NCI-H1417 treated with DMSO at 0.1 percent for 48 hours (cell line): ENCODE measurements around the gene KRT79.

ENCODE experiments used
- DNase-seq: peaks from one replicate; lab custom pipeline; 2025; lab: John Stamatoyannopoulos, UW

Gene KRT79

DNA sequence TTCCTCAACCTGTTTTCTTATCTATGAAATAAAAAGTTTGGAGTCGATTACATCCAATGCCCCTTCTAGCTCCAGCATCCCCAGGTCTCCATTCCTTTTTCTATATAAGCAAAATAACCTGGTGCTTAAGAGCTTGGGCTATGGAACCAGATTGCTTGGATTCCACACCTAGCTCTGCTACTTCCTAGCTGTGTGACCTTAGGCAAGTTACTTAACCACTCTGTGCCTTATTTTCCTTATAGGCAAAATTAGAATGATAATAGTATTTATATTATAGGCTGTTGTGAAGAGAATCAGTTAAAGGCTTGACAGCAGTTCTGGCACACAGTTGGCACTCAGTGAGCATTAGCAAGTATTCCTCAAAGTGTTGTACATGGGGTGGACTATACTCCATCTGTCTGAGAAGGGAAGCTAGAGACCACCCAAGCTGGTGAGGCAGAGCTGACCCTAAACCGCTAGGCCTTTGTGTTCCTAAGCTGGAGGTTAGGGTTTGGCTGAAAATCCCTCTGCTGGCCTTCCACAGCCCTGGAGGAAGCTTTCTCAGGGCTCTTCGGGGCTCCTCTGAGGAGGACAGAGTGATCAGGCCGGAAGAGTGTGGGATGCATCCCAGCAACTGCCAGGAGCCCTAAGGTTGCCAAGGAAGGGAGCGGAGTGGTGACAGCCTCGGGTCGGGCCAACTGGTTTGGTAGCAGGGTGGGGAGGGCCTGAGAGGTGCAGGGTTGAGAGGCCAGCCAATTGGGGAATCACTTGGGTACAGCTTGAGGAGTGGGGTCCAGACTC lies 14.2 kb downstream of the KRT79 start:
- DNase-seq, result no peak

DNA sequence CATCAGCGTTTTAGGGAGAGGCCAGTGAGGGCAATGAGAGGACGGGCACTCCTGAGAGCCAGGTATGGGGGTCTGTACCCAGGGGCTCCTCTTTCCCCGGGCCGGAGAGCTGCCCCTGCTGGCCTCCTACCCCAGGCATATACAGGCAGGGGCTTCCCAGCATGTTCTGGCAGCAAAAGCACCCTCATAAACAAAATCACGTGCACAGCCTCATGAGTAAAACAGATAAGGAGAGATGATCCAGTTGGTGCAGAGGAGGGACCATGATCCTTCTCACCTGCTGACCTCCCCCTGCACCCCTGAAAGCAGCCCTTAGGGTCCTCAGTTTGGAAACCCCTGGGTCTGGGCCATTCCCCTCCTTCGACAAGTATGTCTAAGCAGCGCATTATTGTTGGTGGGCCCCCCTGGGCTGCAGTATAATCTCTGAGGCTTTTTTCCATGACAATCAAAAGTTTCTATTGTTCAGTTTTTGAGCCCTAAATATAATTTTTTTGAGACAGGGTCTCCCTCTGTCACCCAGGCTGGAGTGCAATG lies 15.2 kb downstream of the KRT79 start:
- DNase-seq, result no peak

DNA sequence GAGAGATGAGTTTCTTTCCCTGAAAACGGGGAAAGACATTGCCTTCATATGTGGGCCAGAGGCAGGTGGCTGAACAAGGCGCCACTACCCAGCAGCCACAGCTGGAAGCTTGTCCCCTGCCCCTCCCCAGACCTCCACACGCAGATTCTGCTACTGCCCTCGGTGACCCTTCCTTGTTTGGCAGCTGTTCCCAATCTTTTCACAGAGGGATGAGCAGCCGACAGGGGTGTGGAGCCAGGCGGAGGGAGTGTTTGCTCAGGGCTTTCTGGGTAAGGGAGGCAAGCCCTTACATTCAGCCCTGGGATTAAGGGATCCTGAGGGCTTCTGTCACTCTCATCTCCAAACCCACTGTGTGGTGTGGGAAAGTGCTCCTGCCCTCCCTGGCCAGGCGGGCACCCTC lies 15.7 kb downstream of the KRT79 start:
- no peak for DNase-seq

DNA sequence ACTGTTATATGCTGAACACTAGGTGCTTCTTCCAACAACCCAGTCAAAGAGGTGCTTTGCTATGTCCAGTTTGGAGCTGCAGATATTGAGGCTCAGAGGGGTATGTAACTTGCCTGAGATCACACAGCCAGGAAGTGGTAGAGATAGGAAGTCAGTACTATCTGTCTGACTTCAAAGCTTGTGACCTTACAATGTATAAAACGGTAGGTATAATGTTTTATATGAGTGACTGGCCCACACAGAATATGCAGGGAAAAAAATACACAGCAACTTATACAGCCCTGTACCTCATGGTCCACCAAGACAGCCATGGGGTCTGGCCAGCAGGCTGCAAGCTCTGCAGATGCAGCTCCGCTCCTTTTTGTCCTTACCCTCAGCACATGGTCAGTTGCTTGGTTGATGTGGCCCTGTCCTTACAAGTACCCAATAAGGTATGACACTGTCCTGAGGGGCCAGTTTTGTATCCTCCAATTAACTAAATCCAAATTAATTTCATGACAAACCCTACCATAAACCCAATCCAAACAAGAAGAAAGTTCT lies 16.3 kb downstream of the KRT79 start:
- DNase-seq, result no peak

DNA sequence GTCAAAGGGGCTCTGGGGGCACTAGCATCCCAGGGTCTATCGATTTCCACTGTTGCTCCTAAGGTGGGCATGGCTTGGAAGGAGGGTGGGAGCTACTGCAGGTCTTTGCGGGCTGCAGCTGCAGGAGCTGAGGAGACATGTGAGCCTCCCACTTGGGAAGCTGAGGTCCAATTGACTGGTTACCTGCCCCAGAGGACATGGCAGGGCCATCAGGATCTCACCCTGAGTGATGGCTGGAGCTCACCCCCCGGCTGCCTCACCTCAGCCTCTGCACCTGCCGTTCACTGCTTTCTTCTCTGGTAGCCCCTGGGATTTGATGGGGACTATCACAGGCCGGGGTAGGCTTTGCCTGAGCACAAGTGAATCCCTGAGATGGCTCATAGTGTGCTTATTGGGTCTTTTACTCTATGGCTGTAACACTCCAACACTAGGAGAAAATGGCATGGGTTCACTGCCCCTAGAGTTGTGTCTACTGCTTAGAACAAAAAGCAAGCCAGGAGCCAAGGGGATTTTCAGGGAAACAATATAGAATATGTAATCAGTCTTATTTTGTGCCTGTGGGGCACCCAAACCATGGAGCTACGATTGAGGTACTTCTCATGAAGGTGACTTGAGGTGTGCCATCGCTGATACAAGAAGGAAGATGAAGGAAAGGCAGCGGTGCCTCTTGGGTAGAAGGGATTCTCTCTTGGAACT lies 17.0 kb downstream of the KRT79 start:
- DNase-seq, result no peak

DNA sequence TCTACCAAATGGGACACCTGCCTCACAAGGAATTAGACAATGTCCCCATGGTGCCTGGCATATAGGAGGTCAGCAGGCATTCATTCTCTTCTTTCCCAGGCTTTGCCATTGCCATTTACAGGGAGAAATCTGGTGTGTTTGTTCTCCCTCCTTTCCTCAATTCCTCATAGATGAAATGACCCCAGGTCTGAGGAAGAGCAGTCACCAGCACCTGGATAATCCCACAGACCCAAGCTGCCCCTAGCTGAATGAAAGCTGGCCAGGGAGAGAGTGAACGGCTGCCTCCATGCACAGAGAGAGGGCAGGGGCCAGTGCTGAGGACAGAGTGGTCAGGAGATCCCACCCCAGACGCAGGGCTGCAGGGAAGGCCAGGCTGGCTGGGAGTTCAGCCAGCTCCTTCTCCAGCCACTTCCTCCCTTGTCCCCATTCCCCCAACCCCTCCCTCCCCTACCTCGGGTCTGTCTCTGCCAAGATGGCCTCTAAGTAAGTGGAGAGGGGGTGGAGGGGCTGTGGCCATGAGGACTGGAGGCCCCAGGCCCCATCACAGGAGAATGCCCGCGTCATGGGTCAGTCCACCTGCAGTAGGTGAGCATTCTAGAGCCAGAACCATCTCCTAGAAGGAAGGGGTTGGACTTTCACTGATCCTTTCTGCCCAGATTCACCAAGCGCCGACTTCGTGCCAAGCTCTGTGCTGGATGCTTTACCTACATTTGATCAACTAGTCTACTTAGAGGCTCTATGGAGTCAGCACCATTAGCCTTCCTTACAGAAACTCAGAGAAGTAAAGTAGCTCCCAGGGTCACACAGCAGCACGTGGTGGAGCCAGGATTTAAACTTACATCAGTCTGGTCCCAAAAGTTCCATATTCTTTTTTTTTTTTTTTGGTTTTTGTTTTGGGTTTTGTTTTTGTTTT lies 18.2 kb downstream of the KRT79 start:
- DNase-seq, result no peak

DNA sequence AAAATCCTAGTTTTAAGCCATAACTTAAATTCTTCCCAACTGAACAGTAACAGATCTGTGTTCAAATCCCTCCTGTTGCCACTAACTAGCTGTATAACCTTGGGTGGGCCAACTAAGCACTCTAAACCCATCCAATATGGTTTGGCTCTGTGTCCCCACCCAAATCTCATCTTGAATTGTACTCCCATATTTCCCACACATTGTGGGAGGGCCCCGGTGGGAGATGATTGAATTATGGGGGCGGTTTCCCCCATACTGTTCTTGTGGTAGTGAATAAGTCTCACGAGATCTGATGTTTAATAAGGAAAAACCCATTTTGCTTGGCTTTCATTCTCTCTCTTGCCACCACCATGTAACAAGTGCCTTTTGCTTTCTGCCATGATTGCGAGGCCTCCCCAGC lies 18.9 kb downstream of the KRT79 start:
- no peak for DNase-seq

DNA sequence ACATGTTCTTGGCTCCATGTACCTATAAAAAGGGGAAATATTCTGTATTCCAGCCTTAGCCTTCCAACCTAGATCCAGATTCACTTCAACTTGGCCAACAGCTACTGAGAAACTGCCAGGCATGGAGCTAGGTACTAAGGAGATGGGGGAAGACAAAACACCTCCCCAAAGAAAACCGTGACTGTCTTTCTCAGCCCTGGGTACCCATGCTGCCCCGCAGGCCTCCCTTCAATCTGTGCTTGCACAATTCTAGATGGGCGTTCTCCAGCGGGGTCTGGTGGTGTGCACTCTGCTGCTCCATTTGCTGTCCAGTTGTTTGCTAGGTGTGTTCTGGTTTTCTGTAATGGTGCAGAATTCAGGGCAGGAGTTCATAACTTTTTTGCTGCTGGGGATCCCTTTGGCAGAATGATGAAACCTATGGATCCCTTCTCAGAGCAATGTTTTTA lies 19.4 kb downstream of the KRT79 start:
- no peak for DNase-seq

DNA sequence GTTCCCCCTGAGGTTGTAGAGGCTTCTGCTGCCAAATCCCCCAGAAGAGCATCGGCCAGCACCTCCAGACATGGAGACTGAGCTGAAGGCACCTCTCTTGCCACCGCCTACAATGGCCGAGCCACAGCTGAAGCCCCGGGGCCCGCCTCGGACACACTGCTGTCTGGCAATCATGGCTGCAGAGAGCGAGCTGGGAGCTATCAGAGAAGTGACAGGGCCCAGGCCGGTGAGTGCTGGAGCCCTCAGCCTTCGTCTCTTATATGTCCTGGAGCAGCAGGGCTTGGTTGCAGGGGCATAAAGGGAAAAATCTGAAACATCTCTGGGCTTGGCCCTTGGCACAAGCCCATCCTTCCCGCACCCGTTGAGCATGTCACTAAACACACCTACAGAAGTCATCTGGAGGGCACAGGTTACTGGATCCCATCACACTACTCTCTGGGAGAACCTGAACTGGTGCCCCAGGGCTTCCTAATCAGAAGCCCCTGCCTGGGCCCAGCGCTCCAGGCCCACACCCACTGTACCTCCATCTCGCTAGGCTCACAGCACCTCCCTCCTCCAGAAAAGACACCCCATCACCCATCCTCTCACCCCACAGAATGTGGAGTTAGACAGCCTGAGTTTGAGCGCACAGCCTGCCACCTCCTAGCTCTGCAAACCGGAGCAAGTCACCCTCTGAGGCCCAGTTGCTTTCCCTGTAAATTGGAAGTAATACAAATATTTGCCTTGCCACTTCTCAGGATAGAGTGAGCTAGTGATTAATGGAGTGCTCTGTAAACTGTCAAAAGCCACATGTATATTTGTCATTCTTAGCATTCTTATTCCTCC lies 20.0 kb downstream of the KRT79 start, which contains the start of gene KRT4:
Gene KRT4 (minus strand): TSS at position 232 of the 825 bp plus-strand sequence. CDS start 58 bp downstream, at position 174.
- peak; percentile 34 for DNase-seq

DNA sequence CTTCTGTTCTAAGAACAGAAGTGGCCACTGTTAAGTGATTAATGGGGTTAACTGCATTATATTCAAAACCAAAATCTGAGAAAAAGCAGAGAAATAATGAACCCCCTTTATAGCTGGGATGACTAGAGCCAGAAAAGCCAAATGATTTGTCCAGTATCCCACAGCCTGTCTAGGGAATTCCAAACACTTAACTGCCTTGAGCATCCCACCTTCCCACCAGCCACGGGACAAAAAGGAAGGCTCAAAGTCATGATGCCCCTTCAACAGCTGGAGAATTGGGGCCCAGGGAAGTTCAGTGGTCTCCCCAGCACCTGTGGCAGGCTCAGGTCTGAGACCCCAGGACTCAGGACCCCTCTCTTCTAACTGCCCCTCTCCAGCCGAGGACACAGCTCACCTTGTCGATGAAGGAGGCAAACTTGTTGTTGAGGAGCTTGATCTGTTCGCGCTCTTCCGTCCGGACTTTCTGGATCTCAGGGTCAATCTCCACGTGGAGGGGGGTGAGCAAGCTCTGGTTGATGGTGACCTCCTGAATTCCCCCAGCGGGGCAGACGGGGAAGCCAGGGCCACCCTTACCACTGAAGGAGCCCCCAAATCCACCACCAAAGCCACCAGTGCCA lies 20.8 kb downstream of the KRT79 start:
- no peak for DNase-seq

DNA sequence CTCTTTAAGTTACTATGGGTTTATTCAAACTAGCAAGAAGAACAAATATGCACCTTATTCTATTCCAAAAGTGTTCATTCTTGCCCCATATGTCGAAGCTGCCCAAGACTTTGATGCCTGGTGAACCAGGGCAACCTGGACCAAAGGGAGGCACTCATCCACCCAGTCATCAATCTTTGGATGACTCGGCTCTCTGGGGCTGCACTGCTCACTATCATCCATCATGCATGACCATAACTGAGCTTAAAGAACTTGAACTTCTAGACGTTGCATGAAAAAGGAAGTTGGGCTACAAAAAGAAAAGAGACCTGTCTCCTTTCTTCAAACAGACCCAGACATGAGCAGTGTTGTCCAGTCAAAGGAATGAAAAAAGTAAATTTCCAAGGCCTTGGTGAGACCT lies 21.4 kb downstream of the KRT79 start:
- no peak for DNase-seq

DNA sequence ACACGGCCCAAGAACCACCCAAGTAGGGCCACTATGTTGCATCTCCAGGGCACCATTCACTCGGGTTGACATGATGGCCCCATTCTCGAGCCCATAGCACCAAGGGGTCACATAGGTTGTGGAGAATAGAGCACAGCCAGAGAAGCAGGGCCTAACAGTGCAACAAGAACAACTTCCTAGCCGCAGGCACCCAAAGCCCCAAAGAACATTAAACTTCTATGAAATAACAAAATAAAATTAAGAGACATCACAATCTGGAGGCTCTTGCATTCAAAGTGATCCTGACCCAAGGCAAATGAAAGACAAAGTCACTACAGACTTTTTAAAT lies 22.1 kb downstream of the KRT79 start:
- no peak for DNase-seq

DNA sequence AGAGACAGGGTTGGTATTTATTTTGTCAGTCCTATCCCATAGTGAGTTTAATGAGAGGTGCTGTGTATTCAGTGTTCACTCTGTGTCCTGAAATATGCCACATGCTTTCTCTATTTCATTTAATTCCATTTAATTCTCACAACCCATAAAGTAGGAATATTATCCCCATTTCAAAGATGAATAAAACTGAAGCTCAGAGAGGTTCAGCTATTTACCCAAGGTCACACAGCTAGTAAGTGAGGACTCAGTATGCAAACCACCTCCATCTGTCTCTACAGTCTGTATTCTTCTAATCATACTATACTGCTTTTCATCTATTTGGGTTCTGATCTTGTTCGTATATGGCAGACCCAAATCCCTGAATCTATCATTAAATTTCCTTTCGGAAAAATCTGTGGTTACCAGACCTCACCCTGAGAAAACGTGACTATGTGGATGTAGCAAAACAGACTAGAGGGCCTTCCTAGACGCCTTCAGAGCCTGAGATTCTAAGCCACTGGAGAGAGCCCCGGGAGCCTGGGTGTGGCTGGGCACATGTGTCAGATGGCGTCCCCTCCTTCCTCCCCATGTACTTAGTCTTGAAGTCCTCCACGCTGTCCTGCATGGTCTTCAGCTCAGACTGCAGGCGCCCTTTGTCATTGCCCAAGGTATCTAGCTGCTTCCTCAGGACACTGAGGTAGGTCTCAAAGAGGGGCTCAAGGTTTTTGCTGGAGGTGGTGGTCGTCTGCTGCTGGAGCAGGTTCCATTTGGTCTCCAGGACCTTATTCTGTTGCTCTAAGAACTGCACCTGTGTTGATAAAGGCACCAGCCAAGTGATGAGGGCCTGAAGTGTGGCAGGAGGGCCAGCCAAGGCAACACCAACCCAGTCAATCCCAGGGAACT lies 22.7 kb downstream of the KRT79 start:
- DNase-seq, result no peak

DNA sequence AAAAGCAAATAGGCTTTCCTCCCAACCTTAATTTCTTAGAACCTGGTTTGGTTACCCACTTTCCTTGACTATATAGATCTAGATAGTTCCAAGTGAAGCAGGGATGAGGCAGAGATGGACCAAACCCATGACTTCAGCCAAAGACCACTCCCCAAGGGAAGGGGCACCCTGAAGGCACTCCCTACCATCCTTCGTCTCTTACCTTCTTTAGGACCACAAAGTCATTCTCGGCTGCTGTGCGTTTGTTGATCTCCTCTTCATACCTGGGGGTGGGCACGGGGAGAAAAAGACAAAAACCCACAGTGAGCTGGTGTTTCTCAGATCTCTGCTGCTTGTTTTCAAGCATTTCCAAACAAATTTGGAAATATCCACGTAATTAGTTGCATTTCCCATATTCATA lies 23.6 kb downstream of the KRT79 start:
- DNase-seq, result no peak

DNA sequence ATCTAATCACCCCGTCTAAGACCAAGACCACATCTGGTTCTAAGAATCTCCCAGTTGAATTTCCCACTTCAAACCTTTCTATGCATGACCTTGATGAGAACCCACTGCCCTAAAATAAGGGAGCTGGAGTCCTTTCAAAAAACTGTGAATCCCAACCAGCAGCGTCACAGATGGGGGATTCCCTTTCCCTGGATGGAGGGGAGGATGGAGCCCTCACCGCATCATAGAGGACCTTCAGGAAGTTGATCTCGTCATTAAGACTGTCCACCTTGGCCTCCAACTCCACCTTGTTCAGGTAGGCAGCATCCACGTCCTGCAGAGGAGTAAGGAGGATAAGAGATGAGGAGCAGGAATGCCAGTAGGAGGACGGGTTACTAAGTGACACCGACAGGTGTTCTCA lies 24.9 kb downstream of the KRT79 start:
- no peak for DNase-seq

DNA sequence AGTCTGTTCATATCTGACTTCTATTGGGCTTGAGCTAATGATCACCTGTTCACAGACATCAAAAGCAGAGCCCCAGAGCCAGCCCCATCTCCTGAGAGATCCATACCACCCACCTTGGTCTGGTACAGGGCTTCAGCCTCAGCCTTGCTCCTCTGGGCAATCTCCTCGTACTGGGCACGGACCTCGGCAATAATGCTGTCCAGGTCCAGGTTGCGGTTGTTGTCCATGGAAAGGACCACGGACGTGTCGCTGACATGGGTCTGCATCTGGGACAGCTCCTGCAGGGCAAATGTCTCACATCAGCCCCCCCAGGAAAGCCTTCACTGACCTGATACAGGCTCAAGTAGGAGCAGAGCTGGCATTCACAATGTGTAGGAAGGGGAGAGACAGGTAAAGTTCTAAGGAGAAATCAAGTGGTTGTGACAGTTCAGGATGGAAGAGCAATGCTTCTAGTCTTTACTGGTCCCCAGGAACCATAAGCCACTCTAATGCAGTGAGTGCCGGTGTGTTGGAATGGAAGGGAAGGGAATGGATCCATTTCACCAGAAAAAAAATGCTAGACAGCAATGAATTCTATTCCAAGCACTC lies 25.4 kb downstream of the KRT79 start:
- no peak for DNase-seq

DNA sequence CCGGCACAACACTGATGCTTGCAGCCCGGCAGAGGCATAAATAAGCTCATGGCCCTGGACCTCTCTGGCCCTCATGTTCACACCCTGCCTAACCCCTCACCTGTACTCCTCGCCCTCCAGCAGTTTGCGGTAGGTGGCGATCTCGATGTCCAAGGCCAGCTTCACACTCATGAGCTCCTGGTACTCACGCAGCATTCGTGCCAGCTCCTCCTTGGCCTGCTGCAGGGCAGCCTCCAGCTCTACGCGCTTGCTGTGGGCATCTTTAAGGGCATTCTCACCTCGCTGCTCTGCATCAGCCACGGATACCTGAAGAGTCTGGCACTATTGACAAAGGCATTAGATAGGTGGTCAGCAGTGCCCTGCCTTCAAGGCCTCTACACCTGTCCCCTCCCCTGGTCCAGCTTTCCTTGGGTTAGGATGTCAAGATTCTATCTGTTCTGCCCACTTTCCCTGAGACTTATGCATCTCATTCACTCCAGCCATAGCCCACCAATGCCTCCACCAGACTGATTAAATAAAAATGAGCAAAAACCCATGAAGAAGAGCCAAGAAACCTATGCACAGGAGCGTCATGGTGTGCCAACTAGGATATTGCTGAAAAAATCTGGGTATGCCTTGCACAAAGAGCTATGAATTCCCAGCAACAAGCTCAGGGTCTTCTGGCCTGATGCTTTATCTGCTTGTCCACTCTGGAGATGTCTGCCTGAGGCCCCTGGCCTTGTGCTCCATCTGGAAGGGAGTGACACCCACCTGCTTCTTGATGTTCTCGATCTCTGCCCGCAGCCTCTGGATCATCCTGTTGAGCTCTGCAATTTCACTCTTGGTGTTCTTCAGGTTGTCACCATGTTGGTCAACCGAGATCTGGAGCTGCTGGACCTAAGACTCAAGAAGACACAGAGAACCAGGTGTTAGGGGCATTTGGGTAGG lies 26.3 kb downstream of the KRT79 start:
- DNase-seq, result no peak
